ENCODE results near the gene CDH4. TPM values are rescaled to one million over a fixed set of nuclear protein-coding genes. Genes with fewer than 3 reads are reported as not detected.

CDH4 gene
- total and polyA plus RNA-seq, 2 of the 13 experiments (the other 11 are each of a cell fraction or from before 2014, with no cell fraction given), result not detected

DNA sequence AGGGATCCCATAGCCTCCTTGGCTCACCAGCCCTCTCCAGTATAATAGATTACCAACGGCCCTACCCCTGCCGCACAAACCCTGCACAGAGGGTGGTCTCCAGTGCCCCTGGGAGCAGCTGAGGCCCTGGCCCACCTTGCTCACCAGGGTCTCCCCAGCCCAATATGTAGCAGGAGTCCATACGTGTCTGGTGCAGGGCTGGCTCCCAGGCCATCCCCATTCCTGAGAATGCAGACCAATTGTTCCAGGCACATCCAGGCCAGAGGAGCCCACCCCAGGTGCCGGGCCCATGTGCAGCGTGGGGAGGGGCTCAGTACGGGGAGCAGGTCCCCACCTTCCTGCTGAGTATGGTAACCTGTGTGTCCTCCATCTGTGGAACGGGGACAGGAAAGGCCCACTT lies 561.7 kb downstream of the CDH4 start:
- Histone ChIP-seq H3K9ac (ENCODE audit: insufficient read depth, low read depth, low read length) (no peak overlapping the region), H3K4me2 (ENCODE audit: low read depth, low read length) (no peak overlapping the region), H3K27ac (ENCODE audit: extremely low read length, insufficient read depth, low read length) (no peak overlapping the region), H3K27me3 (ENCODE audit: control insufficient read depth in 1 of 2, insufficient read depth in 2 of 2, low read length in 2 of 2) (peaks cover 51 to 95% of the 10 kb centered on the region in 2 experiments), H3K4me3 (replicated peaks in 1 of 3; ENCODE audit: insufficient read depth in 1 of 3, low read depth in 2 of 3, low read length in 3 of 3) (no peak overlapping the region), H3K4me1 (ENCODE audit: insufficient read depth, low read length) (no peaks in the 10 kb centered on the region), H3K9me3 (ENCODE audit: low read length) (no peaks in the 10 kb centered on the region), H3K36me3 (replicated peaks in 1 of 2; ENCODE audit: control insufficient read depth in 1 of 2, insufficient read depth in 2 of 2, low read length in 2 of 2) (no peaks in the 10 kb centered on the region), H3K79me2 (ENCODE audit: insufficient read depth, low read length) (no peaks in the 10 kb centered on the region), H2AFZ (ENCODE audit: low read length) (no peak overlapping the region), H4K20me1 (ENCODE audit: insufficient read depth, low read length) (peaks cover 3% of the 10 kb centered on the region; the same call in 1 of the 2 replicates)
- CTCF ChIA-PET (ENCODE audit: low intra/inter-chr PET ratio, low total read pairs), result no interaction called here
- POLR2A ChIA-PET, result no interaction called here
- BruUV-seq (replicated peaks), result no TSS peak
- in situ Hi-C loops (cut with HindIII; ENCODE audit: extremely low pct_ligation_motif_present, low pct_unique_long_range_greater_than_20kb), result no loop called here
- TF ChIP-seq MEIS1 (CRISPR knock-in tag; IDR thresholded peaks at IDR 0.05; ENCODE audit: borderline replicate concordance) (no peak), ZNF841 (CRISPR knock-in tag; IDR thresholded peaks at IDR 0.05; ENCODE audit: borderline replicate concordance) (no peak), HOXA3 (CRISPR knock-in tag; IDR thresholded peaks at IDR 0.05) (no peak), GTF2F1 (IDR thresholded peaks at IDR 0.05; ENCODE audit: low read length) (no peak), FOXM1 (CRISPR knock-in tag; IDR thresholded peaks at IDR 0.05) (no peak), JDP2 (CRISPR knock-in tag; IDR thresholded peaks at IDR 0.05; ENCODE audit: borderline replicate concordance) (no peak), ZMAT3 (CRISPR knock-in tag; conservative IDR thresholded peaks at IDR 0.05) (no peak), ZNF251 (CRISPR knock-in tag; IDR thresholded peaks at IDR 0.05) (no peak), NFYB (CRISPR knock-in tag; IDR thresholded peaks at IDR 0.05) (no peak), LCORL (IDR thresholded peaks at IDR 0.05) (no peak), LCORL (CRISPR knock-in tag; IDR thresholded peaks at IDR 0.05) (no peak), KDM5A (IDR thresholded peaks at IDR 0.05; ENCODE audit: borderline replicate concordance, low read length) (no peak), ZNF552 (CRISPR knock-in tag; IDR thresholded peaks at IDR 0.05; ENCODE audit: borderline replicate concordance) (no peak)
- TF ChIP-seq, protein P1, sequence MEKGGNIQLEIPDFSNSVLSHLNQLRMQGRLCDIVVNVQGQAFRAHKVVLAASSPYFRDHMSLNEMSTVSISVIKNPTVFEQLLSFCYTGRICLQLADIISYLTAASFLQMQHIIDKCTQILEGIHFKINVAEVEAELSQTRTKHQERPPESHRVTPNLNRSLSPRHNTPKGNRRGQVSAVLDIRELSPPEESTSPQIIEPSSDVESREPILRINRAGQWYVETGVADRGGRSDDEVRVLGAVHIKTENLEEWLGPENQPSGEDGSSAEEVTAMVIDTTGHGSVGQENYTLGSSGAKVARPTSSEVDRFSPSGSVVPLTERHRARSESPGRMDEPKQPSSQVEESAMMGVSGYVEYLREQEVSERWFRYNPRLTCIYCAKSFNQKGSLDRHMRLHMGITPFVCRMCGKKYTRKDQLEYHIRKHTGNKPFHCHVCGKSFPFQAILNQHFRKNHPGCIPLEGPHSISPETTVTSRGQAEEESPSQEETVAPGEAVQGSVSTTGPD (CRISPR knock-in tag; IDR thresholded peaks at IDR 0.05), result no peak
- TF ChIP-seq, protein P2, sequence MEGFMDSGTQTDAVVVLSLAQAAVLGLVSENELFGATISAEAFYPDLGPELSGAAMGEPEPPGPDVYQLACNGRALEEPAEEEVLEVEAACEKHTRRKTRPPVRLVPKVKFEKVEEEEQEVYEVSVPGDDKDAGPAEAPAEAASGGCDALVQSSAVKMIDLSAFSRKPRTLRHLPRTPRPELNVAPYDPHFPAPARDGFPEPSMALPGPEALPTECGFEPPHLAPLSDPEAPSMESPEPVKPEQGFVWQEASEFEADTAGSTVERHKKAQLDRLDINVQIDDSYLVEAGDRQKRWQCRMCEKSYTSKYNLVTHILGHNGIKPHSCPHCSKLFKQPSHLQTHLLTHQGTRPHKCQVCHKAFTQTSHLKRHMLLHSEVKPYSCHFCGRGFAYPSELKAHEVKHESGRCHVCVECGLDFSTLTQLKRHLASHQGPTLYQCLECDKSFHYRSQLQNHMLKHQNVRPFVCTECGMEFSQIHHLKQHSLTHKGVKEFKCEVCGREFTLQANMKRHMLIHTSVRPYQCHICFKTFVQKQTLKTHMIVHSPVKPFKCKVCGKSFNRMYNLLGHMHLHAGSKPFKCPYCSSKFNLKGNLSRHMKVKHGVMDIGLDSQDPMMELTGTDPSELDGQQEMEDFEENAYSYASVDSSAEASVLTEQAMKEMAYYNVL (CRISPR knock-in tag; IDR thresholded peaks at IDR 0.05; ENCODE audit: borderline replicate concordance), result no peak
- TF ChIP-seq, protein P3, sequence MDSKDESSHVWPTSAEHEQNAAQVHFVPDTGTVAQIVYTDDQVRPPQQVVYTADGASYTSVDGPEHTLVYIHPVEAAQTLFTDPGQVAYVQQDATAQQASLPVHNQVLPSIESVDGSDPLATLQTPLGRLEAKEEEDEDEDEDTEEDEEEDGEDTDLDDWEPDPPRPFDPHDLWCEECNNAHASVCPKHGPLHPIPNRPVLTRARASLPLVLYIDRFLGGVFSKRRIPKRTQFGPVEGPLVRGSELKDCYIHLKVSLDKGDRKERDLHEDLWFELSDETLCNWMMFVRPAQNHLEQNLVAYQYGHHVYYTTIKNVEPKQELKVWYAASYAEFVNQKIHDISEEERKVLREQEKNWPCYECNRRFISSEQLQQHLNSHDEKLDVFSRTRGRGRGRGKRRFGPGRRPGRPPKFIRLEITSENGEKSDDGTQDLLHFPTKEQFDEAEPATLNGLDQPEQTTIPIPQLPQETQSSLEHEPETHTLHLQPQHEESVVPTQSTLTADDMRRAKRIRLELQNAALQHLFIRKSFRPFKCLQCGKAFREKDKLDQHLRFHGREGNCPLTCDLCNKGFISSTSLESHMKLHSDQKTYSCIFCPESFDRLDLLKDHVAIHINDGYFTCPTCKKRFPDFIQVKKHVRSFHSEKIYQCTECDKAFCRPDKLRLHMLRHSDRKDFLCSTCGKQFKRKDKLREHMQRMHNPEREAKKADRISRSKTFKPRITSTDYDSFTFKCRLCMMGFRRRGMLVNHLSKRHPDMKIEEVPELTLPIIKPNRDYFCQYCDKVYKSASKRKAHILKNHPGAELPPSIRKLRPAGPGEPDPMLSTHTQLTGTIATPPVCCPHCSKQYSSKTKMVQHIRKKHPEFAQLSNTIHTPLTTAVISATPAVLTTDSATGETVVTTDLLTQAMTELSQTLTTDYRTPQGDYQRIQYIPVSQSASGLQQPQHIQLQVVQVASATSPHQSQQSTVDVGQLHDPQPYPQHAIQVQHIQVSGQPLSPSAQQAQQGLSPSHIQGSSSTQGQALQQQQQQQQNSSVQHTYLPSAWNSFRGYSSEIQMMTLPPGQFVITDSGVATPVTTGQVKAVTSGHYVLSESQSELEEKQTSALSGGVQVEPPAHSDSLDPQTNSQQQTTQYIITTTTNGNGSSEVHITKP (CRISPR knock-in tag; IDR thresholded peaks at IDR 0.05; ENCODE audit: low read depth), result no peak
- TF ChIP-seq, protein P4, sequence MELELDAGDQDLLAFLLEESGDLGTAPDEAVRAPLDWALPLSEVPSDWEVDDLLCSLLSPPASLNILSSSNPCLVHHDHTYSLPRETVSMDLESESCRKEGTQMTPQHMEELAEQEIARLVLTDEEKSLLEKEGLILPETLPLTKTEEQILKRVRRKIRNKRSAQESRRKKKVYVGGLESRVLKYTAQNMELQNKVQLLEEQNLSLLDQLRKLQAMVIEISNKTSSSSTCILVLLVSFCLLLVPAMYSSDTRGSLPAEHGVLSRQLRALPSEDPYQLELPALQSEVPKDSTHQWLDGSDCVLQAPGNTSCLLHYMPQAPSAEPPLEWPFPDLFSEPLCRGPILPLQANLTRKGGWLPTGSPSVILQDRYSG (CRISPR knock-in tag; IDR thresholded peaks at IDR 0.05), result no peak
- WGBS (ENCODE audit: low lambda C conversion rate), result 4% methylated on average over 7 of the region's 7 CpGs
- no peak for ATAC-seq
- intact Hi-C loops (cut with micrococcal nuclease; ENCODE audit: unreplicated experiment), result no loop called here
- FAIRE-seq, result no peak
- no peak for DNase-seq (ENCODE audit: low spot score)

Data from HepG2 (cell line).